ENCODE results near the gene ESRRB.

Gene ESRRB

GRCh38 chr14:76488551-76488950, 112.6 kb downstream of the ESRRB start:
- Histone ChIP-seq H2AFZ (ENCODE audit: low read depth, low read length) (no peak overlapping the region), H3K27me3 (ENCODE audit: insufficient read depth, low read length) (no peaks in the 10 kb centered on the region), H3K36me3 (ENCODE audit: insufficient read depth, low read length) (no peaks in the 10 kb centered on the region), H3K9me3 (ENCODE audit: low read length) (no peaks in the 10 kb centered on the region), H3K4me1 (ENCODE audit: insufficient read depth, low read length) (no peaks in the 10 kb centered on the region), H3K4me3 (ENCODE audit: low read length) (no peak overlapping the region)

GRCh38 chr14:76489667-76490066, 113.7 kb downstream of the ESRRB start:
- H2AFZ ChIP-seq (ENCODE audit: low read depth, low read length) = no peak overlapping the region
- no peaks in the 10 kb centered on the region for H3K36me3 ChIP-seq (ENCODE audit: insufficient read depth, low read length)
- H3K4me1 ChIP-seq (ENCODE audit: insufficient read depth, low read length) = no peaks in the 10 kb centered on the region
- no peak overlapping the region for H3K4me3 ChIP-seq (ENCODE audit: low read length)
- no peaks in the 10 kb centered on the region for H3K9me3 ChIP-seq (ENCODE audit: low read length)
- H3K27me3 ChIP-seq (ENCODE audit: insufficient read depth, low read length) = no peaks in the 10 kb centered on the region

GRCh38 chr14:76490111-76490510, 114.2 kb downstream of the ESRRB start:
- no peaks in the 10 kb centered on the region for H3K27me3 ChIP-seq (ENCODE audit: insufficient read depth, low read length)
- no peak overlapping the region for H3K4me3 ChIP-seq (ENCODE audit: low read length)
- no peak overlapping the region for H2AFZ ChIP-seq (ENCODE audit: low read depth, low read length)
- no peaks in the 10 kb centered on the region for H3K36me3 ChIP-seq (ENCODE audit: insufficient read depth, low read length)
- no peaks in the 10 kb centered on the region for H3K9me3 ChIP-seq (ENCODE audit: low read length)
- H3K4me1 ChIP-seq (ENCODE audit: insufficient read depth, low read length) = no peaks in the 10 kb centered on the region

- H3K9me3 ChIP-seq (ENCODE audit: low read length) = no peaks in the 10 kb centered on the region
- H3K4me1 ChIP-seq (ENCODE audit: insufficient read depth, low read length) = no peaks in the 10 kb centered on the region
- H2AFZ ChIP-seq (ENCODE audit: low read depth, low read length) = no peak overlapping the region
- no peak overlapping the region for H3K4me3 ChIP-seq (ENCODE audit: low read length)
- H3K27me3 ChIP-seq (ENCODE audit: insufficient read depth, low read length) = no peaks in the 10 kb centered on the region
- no peaks in the 10 kb centered on the region for H3K36me3 ChIP-seq (ENCODE audit: insufficient read depth, low read length)
Observed at GRCh38 chr14:76490735-76491134, 114.8 kb downstream of the ESRRB start.

GRCh38 chr14:76491172-76491930, 115.4 kb downstream of the ESRRB start:
- Histone ChIP-seq H2AFZ (ENCODE audit: low read depth, low read length) (no peak overlapping the region), H3K9me3 (ENCODE audit: low read length) (no peaks in the 10 kb centered on the region), H3K4me3 (ENCODE audit: low read length) (no peak overlapping the region), H3K36me3 (ENCODE audit: insufficient read depth, low read length) (no peaks in the 10 kb centered on the region), H3K27me3 (ENCODE audit: insufficient read depth, low read length) (no peaks in the 10 kb centered on the region), H3K4me1 (ENCODE audit: insufficient read depth, low read length) (no peaks in the 10 kb centered on the region)

- Histone ChIP-seq H3K4me1 (ENCODE audit: insufficient read depth, low read length) (no peaks in the 10 kb centered on the region), H3K27me3 (ENCODE audit: insufficient read depth, low read length) (no peaks in the 10 kb centered on the region), H2AFZ (ENCODE audit: low read depth, low read length) (no peak overlapping the region), H3K36me3 (ENCODE audit: insufficient read depth, low read length) (no peaks in the 10 kb centered on the region), H3K9me3 (ENCODE audit: low read length) (no peaks in the 10 kb centered on the region), H3K4me3 (ENCODE audit: low read length) (no peak overlapping the region)
Observed at GRCh38 chr14:76495983-76496382, 120.0 kb downstream of the ESRRB start.

- H3K36me3 ChIP-seq (ENCODE audit: insufficient read depth, low read length) = no peaks in the 10 kb centered on the region
- no peak overlapping the region for H3K4me3 ChIP-seq (ENCODE audit: low read length)
- H2AFZ ChIP-seq (ENCODE audit: low read depth, low read length) = no peak overlapping the region
- H3K4me1 ChIP-seq (ENCODE audit: insufficient read depth, low read length) = no peaks in the 10 kb centered on the region
- H3K9me3 ChIP-seq (ENCODE audit: low read length) = no peaks in the 10 kb centered on the region
- H3K27me3 ChIP-seq (ENCODE audit: insufficient read depth, low read length) = no peaks in the 10 kb centered on the region
Observed at GRCh38 chr14:76496595-76496994, 120.7 kb downstream of the ESRRB start.

GRCh38 chr14:76497550-76498462, 121.9 kb downstream of the ESRRB start:
- Histone ChIP-seq H3K27me3 (ENCODE audit: insufficient read depth, low read length) (no peaks in the 10 kb centered on the region), H3K9me3 (ENCODE audit: low read length) (no peaks in the 10 kb centered on the region), H3K4me1 (ENCODE audit: insufficient read depth, low read length) (no peaks in the 10 kb centered on the region), H3K4me3 (ENCODE audit: low read length) (no peak overlapping the region), H2AFZ (ENCODE audit: low read depth, low read length) (no peak overlapping the region), H3K36me3 (ENCODE audit: insufficient read depth, low read length) (no peaks in the 10 kb centered on the region)

GRCh38 chr14:76498463-76498935, 122.6 kb downstream of the ESRRB start:
- Histone ChIP-seq H3K9me3 (ENCODE audit: low read length) (no peaks in the 10 kb centered on the region), H3K4me3 (ENCODE audit: low read length) (no peak overlapping the region), H3K27me3 (ENCODE audit: insufficient read depth, low read length) (no peaks in the 10 kb centered on the region), H2AFZ (ENCODE audit: low read depth, low read length) (no peak overlapping the region), H3K36me3 (ENCODE audit: insufficient read depth, low read length) (no peaks in the 10 kb centered on the region), H3K4me1 (ENCODE audit: insufficient read depth, low read length) (no peaks in the 10 kb centered on the region)

GRCh38 chr14:76498976-76499375, 123.0 kb downstream of the ESRRB start:
- Histone ChIP-seq H3K4me3 (ENCODE audit: low read length) (no peak overlapping the region), H3K4me1 (ENCODE audit: insufficient read depth, low read length) (no peaks in the 10 kb centered on the region), H2AFZ (ENCODE audit: low read depth, low read length) (no peak overlapping the region), H3K9me3 (ENCODE audit: low read length) (no peaks in the 10 kb centered on the region), H3K27me3 (ENCODE audit: insufficient read depth, low read length) (no peaks in the 10 kb centered on the region), H3K36me3 (ENCODE audit: insufficient read depth, low read length) (no peaks in the 10 kb centered on the region)

GRCh38 chr14:76499399-76499798, 123.5 kb downstream of the ESRRB start:
- no peaks in the 10 kb centered on the region for H3K4me1 ChIP-seq (ENCODE audit: insufficient read depth, low read length)
- no peak overlapping the region for H2AFZ ChIP-seq (ENCODE audit: low read depth, low read length)
- no peak overlapping the region for H3K4me3 ChIP-seq (ENCODE audit: low read length)
- no peaks in the 10 kb centered on the region for H3K36me3 ChIP-seq (ENCODE audit: insufficient read depth, low read length)
- no peaks in the 10 kb centered on the region for H3K9me3 ChIP-seq (ENCODE audit: low read length)
- H3K27me3 ChIP-seq (ENCODE audit: insufficient read depth, low read length) = no peaks in the 10 kb centered on the region

- no peaks in the 10 kb centered on the region for H3K4me1 ChIP-seq (ENCODE audit: insufficient read depth, low read length)
- H2AFZ ChIP-seq (ENCODE audit: low read depth, low read length) = no peak overlapping the region
- no peaks in the 10 kb centered on the region for H3K36me3 ChIP-seq (ENCODE audit: insufficient read depth, low read length)
- H3K4me3 ChIP-seq (ENCODE audit: low read length) = no peak overlapping the region
- H3K27me3 ChIP-seq (ENCODE audit: insufficient read depth, low read length) = no peaks in the 10 kb centered on the region
- H3K9me3 ChIP-seq (ENCODE audit: low read length) = no peaks in the 10 kb centered on the region
Observed at GRCh38 chr14:76500011-76500410, 124.1 kb downstream of the ESRRB start.

GRCh38 chr14:76500480-76500879, 124.5 kb downstream of the ESRRB start:
- Histone ChIP-seq H3K36me3 (ENCODE audit: insufficient read depth, low read length) (no peaks in the 10 kb centered on the region), H3K4me1 (ENCODE audit: insufficient read depth, low read length) (no peaks in the 10 kb centered on the region), H2AFZ (ENCODE audit: low read depth, low read length) (no peak overlapping the region), H3K9me3 (ENCODE audit: low read length) (no peaks in the 10 kb centered on the region), H3K27me3 (ENCODE audit: insufficient read depth, low read length) (no peaks in the 10 kb centered on the region), H3K4me3 (ENCODE audit: low read length) (no peak overlapping the region)

All from neuron (in vitro differentiated cells).